GM12864 (cell line): ENCODE data around the gene CEP89.

ENCODE experiments used
- DNase-seq: peaks from one replicate; pipeline ENCODE4 v3.0.0-alpha.2; 2011; ENCODE audit warnings: low read depth
- H3K4me3 ChIP-seq: 2 replicates; pipeline ENCODE4 v1.5.1; 2011; ENCODE audit warnings: mild to moderate bottlenecking, low read depth, low read length, control low read depth
- CTCF ChIP-seq: IDR thresholded peaks from 2 replicates; pipeline ENCODE4 v1.5.1; 2011; ENCODE audit warnings: low read depth, mild to moderate bottlenecking, moderate library complexity, low read length, control low read depth, inconsistent platforms; ENCODE audit errors: missing control alignments

Gene CEP89

GRCh38 chr19:32863841-32864240 lies 107.9 kb downstream of the CEP89 start:
- DNase-seq, result no peak
- no peak overlapping the region for H3K4me3 ChIP-seq
- TF ChIP-seq CTCF, result no peak

- no peak overlapping the region for H3K4me3 ChIP-seq
- no peak for TF ChIP-seq CTCF
- DNase-seq, result no peak
Observed at GRCh38 chr19:32863301-32863700, 108.5 kb downstream of the CEP89 start.

GRCh38 chr19:32862741-32863140 lies 109.0 kb downstream of the CEP89 start:
- no peak for TF ChIP-seq CTCF
- DNase-seq, result no peak
- H3K4me3 ChIP-seq, result no peak overlapping the region

GRCh38 chr19:32862173-32862572 lies 109.6 kb downstream of the CEP89 start:
- no peak for TF ChIP-seq CTCF
- no peak for DNase-seq
- H3K4me3 ChIP-seq, result no peak overlapping the region

- TF ChIP-seq CTCF, result no peak
- no peak for DNase-seq
- no peak overlapping the region for H3K4me3 ChIP-seq
Observed at GRCh38 chr19:32861596-32861995, 110.2 kb downstream of the CEP89 start.

- H3K4me3 ChIP-seq, result no peak overlapping the region
- no peak for TF ChIP-seq CTCF
- no peak for DNase-seq
Observed at GRCh38 chr19:32859591-32859990, 112.2 kb downstream of the CEP89 start.

- DNase-seq, result no peak
- TF ChIP-seq CTCF, result no peak
- no peak overlapping the region for H3K4me3 ChIP-seq
Observed at GRCh38 chr19:32858559-32858958, 113.2 kb downstream of the CEP89 start.
